ENCODE data around the gene REPIN1.

The REPIN1 gene

GRCh38 chr7:150407588-150408392, 39.2 kb downstream of the REPIN1 start:
- TF ChIP-seq CTCF (IDR thresholded peaks at IDR 0.05; ENCODE audit: borderline replicate concordance, insufficient read depth, low read depth, low read length) = no peak
- H3K4me3 ChIP-seq (ENCODE audit: low read depth, low read length) = peak overlapping the region; percentile 30

DNA sequence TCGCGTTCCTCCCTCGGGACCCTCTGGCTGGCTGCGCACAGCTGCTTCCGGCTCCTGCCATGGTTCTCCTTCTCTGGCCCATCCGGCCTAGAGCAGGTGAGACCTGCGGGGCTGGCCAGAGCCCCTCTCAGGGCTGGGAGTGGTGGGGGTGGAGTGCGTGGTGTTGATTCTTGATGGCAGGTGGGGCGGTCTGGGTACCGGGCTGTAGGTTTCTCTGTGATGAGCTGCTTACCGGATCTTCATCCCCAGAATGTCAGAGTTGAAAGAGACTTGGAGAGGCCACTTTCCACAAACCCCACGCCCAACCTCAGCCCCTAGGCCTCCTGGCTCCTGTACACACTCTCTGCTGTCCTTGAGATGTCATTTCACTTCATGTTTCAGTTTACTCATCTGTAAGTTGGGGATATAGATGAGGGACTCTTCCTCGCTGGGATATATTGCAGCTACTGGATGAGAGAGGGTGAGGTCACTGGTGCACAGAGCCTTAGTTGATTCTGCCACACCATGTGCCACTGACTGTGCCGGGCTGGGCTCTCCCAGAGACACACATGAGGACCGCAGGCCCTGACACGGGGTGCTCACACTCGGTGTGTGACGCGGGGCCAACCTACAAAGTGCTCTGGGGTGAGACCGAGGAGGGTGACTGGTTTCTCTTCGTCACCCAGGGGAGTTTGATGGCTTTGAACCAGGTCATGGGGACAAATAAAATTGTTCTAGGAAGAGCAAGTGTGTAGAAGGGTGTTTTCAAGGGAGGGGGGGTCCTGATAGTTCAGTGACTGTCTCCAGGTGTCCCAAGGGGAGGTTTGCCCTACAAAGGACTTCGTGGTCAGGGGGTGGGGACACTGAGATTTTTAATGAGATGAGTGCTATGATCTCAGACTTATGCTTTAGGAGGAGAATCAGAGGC, 40.0 kb downstream of the REPIN1 start:
- no peak for TF ChIP-seq CTCF (IDR thresholded peaks at IDR 0.05; ENCODE audit: borderline replicate concordance, insufficient read depth, low read depth, low read length)
- H3K4me3 ChIP-seq (ENCODE audit: low read depth, low read length) = peak overlapping the region; percentile 30

DNA sequence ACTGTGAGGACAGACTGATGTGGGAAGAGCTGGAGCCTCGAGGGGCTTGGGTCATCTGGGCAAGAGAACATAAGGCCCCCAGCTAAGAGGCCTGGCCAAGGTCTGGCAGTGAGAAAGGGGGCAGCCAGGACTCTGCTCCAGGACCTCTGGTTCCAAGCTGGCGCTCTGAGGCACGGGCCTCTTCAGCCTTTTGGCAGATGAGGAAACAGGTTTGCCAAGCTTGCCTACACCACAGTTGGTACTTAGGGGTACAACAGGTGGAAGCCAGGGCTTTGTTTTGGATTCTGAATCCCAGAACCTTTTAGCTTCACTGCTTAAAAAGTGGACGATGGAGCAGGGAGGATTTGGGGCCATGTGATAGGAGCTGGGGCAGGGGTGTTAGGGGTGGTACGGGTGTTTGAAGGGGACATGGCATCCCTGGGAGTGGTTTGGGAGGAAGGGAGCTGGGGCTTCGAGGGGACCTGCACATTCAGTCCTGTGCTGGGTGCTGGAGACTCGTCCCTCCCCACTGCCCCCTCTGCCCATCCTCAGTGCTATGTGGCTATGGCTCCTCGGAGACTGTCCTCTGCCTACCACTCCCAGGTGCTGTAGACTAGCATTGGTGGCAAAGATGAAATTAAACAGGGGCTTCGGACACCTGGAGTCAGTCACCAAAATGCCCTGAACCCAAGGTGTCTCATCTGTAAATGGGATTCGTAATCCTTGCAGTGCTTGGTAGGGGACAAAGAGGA, 40.8 kb downstream of the REPIN1 start:
- no peak overlapping the region for H3K4me3 ChIP-seq (ENCODE audit: low read depth, low read length)
- TF ChIP-seq CTCF (IDR thresholded peaks at IDR 0.05; ENCODE audit: borderline replicate concordance, insufficient read depth, low read depth, low read length) = no peak

- no peak for TF ChIP-seq CTCF (IDR thresholded peaks at IDR 0.05; ENCODE audit: borderline replicate concordance, insufficient read depth, low read depth, low read length)
- H3K4me3 ChIP-seq (ENCODE audit: low read depth, low read length) = no peak overlapping the region
These were observed 41.5 kb downstream of the REPIN1 start for GRCh38 chr7:150410131-150410530.

DNA sequence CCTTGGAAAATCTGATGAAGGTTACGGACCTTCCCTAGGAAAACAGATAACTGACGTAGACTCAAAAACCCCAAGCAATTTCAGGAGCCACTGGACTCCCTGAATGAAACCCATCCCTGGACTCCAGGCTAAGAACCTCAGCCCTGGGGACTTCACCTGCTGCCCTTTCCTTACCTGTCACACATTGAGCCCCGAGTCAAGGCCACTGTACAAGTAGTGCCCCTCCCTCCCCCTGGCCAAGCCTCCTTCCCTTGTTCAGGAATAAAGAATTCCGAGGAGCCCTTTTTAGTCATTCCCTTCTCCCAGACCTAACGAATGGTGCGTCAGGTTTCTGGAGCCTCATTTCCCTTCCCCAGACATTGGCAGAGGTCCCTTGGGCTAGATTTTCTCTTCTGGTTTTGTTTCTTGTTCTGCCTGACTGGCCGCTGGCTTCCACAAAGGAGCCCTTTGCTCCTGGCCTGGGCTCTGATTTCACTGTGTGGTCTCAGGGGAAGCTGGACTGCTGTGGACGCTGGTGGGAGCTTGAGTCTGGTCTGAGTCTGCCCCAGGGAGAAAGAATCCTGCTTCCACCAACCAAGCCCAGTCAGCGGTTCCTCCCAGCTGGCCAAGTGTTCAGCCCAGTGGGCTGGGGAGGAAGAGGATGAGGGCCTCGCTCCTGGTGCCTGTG, 42.2 kb downstream of the REPIN1 start:
- TF ChIP-seq CTCF (IDR thresholded peaks at IDR 0.05; ENCODE audit: borderline replicate concordance, insufficient read depth, low read depth, low read length) = no peak
- H3K4me3 ChIP-seq (ENCODE audit: low read depth, low read length) = no peak overlapping the region

DNA sequence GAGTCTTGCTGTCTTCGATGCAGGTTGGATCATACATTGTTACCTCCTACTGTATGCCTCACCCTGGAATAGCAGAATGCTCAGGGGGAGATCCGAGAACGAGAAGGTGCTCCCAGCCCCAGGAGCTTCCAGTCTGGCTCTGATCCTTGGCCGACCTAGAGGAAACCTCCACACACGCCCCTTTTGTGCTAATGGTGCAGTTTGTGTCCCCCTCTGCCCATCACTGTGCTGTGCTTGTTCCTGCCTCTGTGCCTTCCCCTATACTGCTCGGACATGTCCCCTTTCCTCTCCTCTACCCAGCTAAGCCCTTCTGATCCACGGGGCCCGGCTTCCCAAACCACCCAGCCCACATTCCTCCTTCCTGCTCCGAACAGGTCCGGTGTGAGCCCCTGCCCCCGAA, 43.0 kb downstream of the REPIN1 start:
- no peak overlapping the region for H3K4me3 ChIP-seq (ENCODE audit: low read depth, low read length)
- no peak for TF ChIP-seq CTCF (IDR thresholded peaks at IDR 0.05; ENCODE audit: borderline replicate concordance, insufficient read depth, low read depth, low read length)
